ENCODE data around the gene KRT74. TPM values are rescaled to one million over a fixed set of nuclear protein-coding genes. Genes with fewer than 3 reads are reported as not detected.

The KRT74 gene
- total and polyA plus RNA-seq, 4 donors = not detected

DNA sequence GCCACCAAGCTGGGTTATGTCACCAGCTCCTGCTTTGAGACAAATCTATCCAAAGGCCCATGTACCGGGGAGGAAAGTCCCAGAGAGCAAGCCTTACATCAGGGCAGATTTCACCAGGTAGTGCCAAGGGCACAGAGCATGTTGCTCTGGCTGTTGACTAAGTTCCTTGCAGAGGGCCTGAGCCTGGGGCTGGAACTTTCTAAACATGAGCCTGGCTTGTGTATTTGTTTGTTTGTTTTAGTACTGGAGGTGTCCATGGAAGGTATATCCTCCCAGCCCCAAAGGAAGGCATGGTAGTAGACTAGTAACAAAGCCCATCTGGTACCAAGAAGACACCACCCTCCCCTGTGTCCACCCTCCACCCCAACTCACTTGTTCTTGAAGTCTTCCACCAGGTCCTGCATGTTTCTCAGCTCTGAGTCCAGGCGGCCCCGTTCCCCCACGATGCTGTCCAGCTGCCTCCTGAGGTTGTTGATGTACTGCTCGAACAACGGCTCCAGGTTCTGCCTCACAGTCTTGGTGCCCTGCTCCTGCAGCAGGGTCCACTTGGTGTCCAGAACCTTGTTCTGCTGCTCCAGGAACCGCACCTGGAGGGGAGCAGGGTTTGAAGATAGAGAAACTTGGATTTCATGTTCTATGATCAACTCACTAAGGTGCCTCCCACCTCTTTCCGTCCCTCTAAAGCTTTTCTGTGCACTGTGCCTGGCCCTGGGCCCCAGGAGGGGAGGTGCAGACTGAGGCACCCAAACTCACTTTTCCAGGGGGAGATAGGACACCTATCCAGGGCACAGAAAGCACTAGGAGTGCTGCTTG lies 54.9 kb downstream of the KRT74 start:
- H3K9me3 ChIP-seq (ENCODE audit: control insufficient read depth in 4 of 4, low read length in 3 of 4) = no peaks in the 10 kb centered on the region
- no peaks in the 10 kb centered on the region for H3K36me3 ChIP-seq (ENCODE audit: control insufficient read depth in 4 of 4, insufficient read depth in 3 of 4, low read depth in 1 of 4, low read length in 3 of 4)
- no peak overlapping the region for H3K9ac ChIP-seq (ENCODE audit: low read depth in 1 of 2, low read length in 2 of 2)
- H3K4me3 ChIP-seq (ENCODE audit: low read depth in 1 of 3, low read length in 3 of 3) = no peak overlapping the region
- DNase-seq (ENCODE audit: low spot score) = peak; percentile 26
- no peak overlapping the region for H3K27ac ChIP-seq (ENCODE audit: low read depth in 1 of 2, low read length in 2 of 2)
- WGBS = 84% methylated on average over 8 of the region's 8 CpGs
- TF ChIP-seq SP1 (IDR thresholded peaks at IDR 0.05) = no peak
- no peak for TF ChIP-seq EGR1 (IDR thresholded peaks at IDR 0.05; ENCODE audit: low read depth in 2 of 2)
- no peak for TF ChIP-seq FOXA2 (IDR thresholded peaks at IDR 0.05)
- no peak for TF ChIP-seq RXRA (IDR thresholded peaks at IDR 0.05)
- no peak for TF ChIP-seq TAF1 (conservative IDR thresholded peaks at IDR 0.05)
- TF ChIP-seq HNF4A (conservative IDR thresholded peaks at IDR 0.05) = no peak
- TF ChIP-seq YY1 (IDR thresholded peaks at IDR 0.05) = no peak
- no peak for TF ChIP-seq ATF3 (IDR thresholded peaks at IDR 0.05)
- no peak for TF ChIP-seq FOXA1 (IDR thresholded peaks at IDR 0.05)
- no peak for TF ChIP-seq GABPA (IDR thresholded peaks at IDR 0.05 in 1 of 2, conservative IDR thresholded peaks at IDR 0.05 in 1 of 2)
- TF ChIP-seq, protein P1, sequence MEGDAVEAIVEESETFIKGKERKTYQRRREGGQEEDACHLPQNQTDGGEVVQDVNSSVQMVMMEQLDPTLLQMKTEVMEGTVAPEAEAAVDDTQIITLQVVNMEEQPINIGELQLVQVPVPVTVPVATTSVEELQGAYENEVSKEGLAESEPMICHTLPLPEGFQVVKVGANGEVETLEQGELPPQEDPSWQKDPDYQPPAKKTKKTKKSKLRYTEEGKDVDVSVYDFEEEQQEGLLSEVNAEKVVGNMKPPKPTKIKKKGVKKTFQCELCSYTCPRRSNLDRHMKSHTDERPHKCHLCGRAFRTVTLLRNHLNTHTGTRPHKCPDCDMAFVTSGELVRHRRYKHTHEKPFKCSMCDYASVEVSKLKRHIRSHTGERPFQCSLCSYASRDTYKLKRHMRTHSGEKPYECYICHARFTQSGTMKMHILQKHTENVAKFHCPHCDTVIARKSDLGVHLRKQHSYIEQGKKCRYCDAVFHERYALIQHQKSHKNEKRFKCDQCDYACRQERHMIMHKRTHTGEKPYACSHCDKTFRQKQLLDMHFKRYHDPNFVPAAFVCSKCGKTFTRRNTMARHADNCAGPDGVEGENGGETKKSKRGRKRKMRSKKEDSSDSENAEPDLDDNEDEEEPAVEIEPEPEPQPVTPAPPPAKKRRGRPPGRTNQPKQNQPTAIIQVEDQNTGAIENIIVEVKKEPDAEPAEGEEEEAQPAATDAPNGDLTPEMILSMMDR (IDR thresholded peaks at IDR 0.05; ENCODE audit: low read depth, low read length, missing input control) = no peak
- TF ChIP-seq REST (IDR thresholded peaks at IDR 0.05) = no peak
- TF ChIP-seq, protein P2, sequence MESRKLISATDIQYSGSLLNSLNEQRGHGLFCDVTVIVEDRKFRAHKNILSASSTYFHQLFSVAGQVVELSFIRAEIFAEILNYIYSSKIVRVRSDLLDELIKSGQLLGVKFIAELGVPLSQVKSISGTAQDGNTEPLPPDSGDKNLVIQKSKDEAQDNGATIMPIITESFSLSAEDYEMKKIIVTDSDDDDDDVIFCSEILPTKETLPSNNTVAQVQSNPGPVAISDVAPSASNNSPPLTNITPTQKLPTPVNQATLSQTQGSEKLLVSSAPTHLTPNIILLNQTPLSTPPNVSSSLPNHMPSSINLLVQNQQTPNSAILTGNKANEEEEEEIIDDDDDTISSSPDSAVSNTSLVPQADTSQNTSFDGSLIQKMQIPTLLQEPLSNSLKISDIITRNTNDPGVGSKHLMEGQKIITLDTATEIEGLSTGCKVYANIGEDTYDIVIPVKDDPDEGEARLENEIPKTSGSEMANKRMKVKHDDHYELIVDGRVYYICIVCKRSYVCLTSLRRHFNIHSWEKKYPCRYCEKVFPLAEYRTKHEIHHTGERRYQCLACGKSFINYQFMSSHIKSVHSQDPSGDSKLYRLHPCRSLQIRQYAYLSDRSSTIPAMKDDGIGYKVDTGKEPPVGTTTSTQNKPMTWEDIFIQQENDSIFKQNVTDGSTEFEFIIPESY (IDR thresholded peaks at IDR 0.05) = no peak
- no peak for TF ChIP-seq HNF4G (IDR thresholded peaks at IDR 0.05)
- no peak for TF ChIP-seq RAD21 (IDR thresholded peaks at IDR 0.05)
- no peak for TF ChIP-seq JUND (IDR thresholded peaks at IDR 0.05)
- TF ChIP-seq, protein P3, sequence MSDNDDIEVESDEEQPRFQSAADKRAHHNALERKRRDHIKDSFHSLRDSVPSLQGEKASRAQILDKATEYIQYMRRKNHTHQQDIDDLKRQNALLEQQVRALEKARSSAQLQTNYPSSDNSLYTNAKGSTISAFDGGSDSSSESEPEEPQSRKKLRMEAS (IDR thresholded peaks at IDR 0.05) = no peak
- H3K4me1 ChIP-seq (ENCODE audit: control insufficient read depth in 4 of 4, insufficient read depth in 4 of 4, low read length in 3 of 4) = no peaks in the 10 kb centered on the region
- no peaks in the 10 kb centered on the region for H3K27me3 ChIP-seq (ENCODE audit: control insufficient read depth in 4 of 4, insufficient read depth in 4 of 4, low read length in 3 of 4)

Measured in liver (tissue), 9 donors.